Urinary bladder (tissue), 4 donors: Measurements from ENCODE around the gene GRK4. TPM values are rescaled to one million over a fixed set of nuclear protein-coding genes. Genes with fewer than 3 reads are reported as not detected.
A peak's percentile ranks its signal among the peaks of the same experiment; 100 is the strongest.

Experiments
- DNase-seq: peaks from one replicate; pipeline ENCODE4 v3.0.0-alpha.2; 2015; ENCODE audit errors: extremely low spot score
- H3K27ac ChIP-seq: one replicate; pipeline ENCODE4 v1.5.1; 2013; ENCODE audit warnings: low read depth, mild to moderate bottlenecking, moderate library complexity
- H3K36me3 ChIP-seq: one replicate; pipeline ENCODE4 v1.6.1; 2013; ENCODE audit warnings: mild to moderate bottlenecking, moderate library complexity; ENCODE audit not compliant: insufficient read depth
- H3K4me1 ChIP-seq: one replicate; pipeline ENCODE4 v1.6.1; 2013; ENCODE audit warnings: mild to moderate bottlenecking, moderate library complexity; ENCODE audit not compliant: insufficient read depth
- H3K4me3 ChIP-seq: one replicate; pipeline ENCODE4 v1.5.1; 2013; ENCODE audit warnings: low read depth, low read length
- WGBS: extraction: QIAGEN DNeasy Blood & Tissue Kit; methylation state at CpG from one replicate; pipeline ENCODE4 v1.1.7; 2013; 5-methylcytosine and 5-hydroxymethylcytosine counted together
- polyA plus RNA-seq: library from polyadenylated mRNA; stranded (reverse); fragments of 200-250 nt; gene quantifications from one replicate; pipeline ENCODE4 v1.2.3, GENCODE V29; 2013
- total RNA-seq: library from RNA; depleted of rRNA; stranded (reverse); fragments of >200 nt; gene quantifications from one replicate; pipeline ENCODE4 v1.2.3, GENCODE V29; 2014
- donor health status: healthy with polysubstance abuse.
- donor health status: healthy.

GRK4 gene
- total and polyA plus RNA-seq, 2 donors = 3.1 to 9.9 TPM

GRCh38 chr4:3067473-3068001, 104.2 kb downstream of the GRK4 start:
- Histone ChIP-seq H3K36me3 (no peaks in the 10 kb centered on the region), H3K4me3 (no peak overlapping the region), H3K27ac (no peak overlapping the region), H3K4me1 (no peaks in the 10 kb centered on the region)
- DNase-seq = no peak
- 74% methylated on average over 6 of the region's 6 CpGs for WGBS

DNA sequence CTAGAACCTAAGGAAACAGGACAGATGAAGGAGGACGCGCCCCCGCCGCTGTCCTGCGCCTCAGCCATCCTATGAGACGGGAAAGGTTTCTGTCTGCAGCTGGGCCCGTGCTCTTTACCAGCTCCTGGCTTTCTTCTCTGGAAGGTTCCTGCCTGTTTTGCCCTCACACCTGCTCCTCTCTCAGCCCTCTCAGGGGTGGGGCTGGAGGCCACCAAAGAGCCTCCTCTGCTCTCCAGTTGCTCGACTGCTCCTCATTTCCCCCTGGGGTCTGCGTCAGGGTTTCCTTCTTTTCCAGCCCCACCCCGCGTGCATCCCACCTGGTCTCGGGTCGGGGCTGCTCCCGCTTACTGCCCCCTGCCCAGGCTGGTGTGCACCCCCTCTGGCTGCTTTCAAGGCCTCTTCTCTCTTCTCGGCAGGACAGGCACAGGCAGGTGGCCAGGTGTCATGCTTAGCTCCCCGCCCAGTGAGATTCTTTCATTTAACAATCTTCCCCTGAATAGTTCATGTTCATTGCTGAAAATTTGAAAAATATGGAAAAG, 106.4 kb downstream of the GRK4 start:
- Histone ChIP-seq H3K4me3 (no peak overlapping the region), H3K4me1 (no peaks in the 10 kb centered on the region), H3K36me3 (no peaks in the 10 kb centered on the region), H3K27ac (no peak overlapping the region)
- 72% methylated on average over 16 of the region's 16 CpGs for WGBS
- DNase-seq = no peak

- 77% methylated on average over 3 of the region's 3 CpGs for WGBS
Measured at GRCh38 chr4:3070709-3071500, 107.5 kb downstream of the GRK4 start.

DNA sequence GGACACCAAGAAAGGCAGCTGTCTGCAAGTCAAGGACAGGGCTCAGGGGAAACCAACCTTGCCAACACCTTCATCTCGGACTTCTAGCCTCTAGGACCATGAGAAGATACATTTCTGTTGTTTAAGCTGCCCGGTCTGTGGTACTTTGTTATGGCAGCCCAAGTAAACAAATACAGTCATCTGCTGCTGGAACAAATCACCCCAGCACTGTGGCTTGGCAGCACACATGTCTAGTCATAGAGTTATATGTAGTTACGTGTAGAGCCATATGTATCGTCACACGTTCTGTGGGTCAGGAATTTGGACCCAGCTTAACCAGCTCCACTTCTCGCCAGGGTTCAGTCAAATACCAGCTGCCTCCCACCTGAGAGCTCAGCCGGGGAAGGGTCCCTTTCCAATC, 108.4 kb downstream of the GRK4 start:
- 75% methylated on average over 7 of the region's 7 CpGs for WGBS

More at GRCh38 chr4:3070709-3071500, 107.5 kb downstream of the GRK4 start:
- no peak overlapping the region for H3K4me3 ChIP-seq
- DNase-seq = no peak
- no peaks in the 10 kb centered on the region for H3K36me3 ChIP-seq
- H3K27ac ChIP-seq = no peak overlapping the region
- no peaks in the 10 kb centered on the region for H3K4me1 ChIP-seq

DNA sequence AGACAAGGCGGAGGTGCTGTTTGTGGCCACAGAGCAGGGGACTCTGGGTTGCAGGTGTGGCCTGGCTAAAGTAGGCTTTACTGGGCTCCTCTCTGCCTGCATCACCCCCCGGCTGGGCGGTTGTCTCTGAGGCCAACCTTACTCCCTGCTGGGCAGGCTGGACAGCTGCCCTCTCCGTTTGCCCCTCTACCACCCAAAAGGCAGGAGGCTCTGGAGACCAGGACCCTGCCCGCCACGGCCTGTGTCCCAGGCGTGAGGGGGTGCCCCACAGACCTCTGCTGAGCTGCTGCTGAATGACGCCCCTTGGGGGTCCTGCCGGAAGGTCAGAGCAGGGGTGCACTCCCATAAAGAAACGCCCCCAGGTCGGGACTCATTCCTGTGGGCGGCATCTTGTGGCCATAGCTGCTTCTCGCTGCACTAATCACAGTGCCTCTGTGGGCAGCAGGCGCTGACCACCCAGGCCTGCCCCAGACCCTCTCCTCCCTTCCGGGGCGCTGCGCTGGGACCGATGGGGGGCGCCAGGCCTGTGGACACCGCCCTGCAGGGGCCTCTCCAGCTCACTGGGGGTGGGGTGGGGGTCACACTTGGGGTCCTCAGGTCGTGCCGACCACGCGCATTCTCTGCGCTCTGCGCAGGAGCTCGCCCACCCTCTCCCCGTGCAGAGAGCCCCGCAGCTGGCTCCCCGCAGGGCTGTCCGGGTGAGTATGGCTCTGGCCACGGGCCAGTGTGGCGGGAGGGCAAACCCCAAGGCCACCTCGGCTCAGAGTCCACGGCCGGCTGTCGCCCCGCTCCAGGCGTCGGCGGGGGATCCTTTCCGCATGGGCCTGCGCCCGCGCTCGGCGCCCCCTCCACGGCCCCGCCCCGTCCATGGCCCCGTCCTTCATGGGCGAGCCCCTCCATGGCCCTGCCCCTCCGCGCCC, 110.0 kb downstream of the GRK4 start:
- no peaks in the 10 kb centered on the region for H3K36me3 ChIP-seq
- no peaks in the 10 kb centered on the region for H3K4me1 ChIP-seq
- peak overlapping the region; percentile 78 for H3K27ac ChIP-seq
- WGBS = 9% methylated on average over 54 of the region's 54 CpGs
- DNase-seq = no peak
- H3K4me3 ChIP-seq = peak overlapping the region; percentile 62

More for the DNA sequence above, 108.4 kb downstream of the GRK4 start:
- Histone ChIP-seq H3K4me3 (no peak overlapping the region), H3K4me1 (no peaks in the 10 kb centered on the region), H3K36me3 (no peaks in the 10 kb centered on the region), H3K27ac (no peak overlapping the region)
- DNase-seq = no peak

DNA sequence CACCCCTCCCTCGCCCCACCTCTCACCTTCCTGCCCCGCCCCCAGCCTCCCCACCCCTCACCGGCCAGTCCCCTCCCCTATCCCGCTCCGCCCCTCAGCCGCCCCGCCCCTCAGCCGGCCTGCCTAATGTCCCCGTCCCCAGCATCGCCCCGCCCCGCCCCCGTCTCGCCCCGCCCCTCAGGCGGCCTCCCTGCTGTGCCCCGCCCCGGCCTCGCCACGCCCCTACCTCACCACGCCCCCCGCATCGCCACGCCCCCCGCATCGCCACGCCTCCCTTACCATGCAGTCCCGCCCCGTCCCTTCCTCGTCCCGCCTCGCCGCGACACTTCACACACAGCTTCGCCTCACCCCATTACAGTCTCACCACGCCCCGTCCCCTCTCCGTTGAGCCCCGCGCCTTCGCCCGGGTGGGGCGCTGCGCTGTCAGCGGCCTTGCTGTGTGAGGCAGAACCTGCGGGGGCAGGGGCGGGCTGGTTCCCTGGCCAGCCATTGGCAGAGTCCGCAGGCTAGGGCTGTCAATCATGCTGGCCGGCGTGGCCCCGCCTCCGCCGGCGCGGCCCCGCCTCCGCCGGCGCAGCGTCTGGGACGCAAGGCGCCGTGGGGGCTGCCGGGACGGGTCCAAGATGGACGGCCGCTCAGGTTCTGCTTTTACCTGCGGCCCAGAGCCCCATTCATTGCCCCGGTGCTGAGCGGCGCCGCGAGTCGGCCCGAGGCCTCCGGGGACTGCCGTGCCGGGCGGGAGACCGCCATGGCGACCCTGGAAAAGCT, 110.9 kb downstream of the GRK4 start, which contains the start of the genes HTT and HTT-AS:
HTT (plus strand) TSS at position 604 of the 768 bp plus-strand sequence; CDS start at position 749, 145 bp downstream.
HTT-AS (minus strand) TSS at position 461 of the 768 bp plus-strand sequence.
- WGBS = 2% methylated on average over 81 of the region's 81 CpGs
- peak; percentile 85 for DNase-seq
- Histone ChIP-seq H3K4me1 (no peaks in the 10 kb centered on the region), H3K4me3 (peak within 1 kb of the TSS; percentile 83), H3K27ac (peak within 1 kb of the TSS; percentile 92), H3K36me3 (no peaks in the 10 kb centered on the region)

- H3K4me1 ChIP-seq = no peaks in the 10 kb centered on the region
- H3K36me3 ChIP-seq = no peaks in the 10 kb centered on the region
- under 1% methylated on average over 60 of the region's 60 CpGs for WGBS
- peak overlapping the region; percentile 92 for H3K27ac ChIP-seq
- no peak for DNase-seq
- peak overlapping the region; percentile 83 for H3K4me3 ChIP-seq
Measured at GRCh38 chr4:3074846-3075651, 111.7 kb downstream of the GRK4 start.

DNA sequence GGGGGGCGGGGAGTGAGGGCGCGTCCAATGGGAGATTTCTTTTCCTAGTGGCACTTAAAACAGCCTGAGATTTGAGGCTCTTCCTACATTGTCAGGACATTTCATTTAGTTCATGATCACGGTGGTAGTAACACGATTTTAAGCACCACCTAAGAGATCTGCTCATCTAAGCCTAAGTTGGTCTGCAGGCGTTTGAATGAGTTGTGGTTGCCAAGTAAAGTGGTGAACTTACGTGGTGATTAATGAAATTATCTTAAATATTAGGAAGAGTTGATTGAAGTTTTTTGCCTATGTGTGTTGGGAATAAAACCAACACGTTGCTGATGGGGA, 112.2 kb downstream of the GRK4 start:
- Histone ChIP-seq H3K27ac (no peak overlapping the region), H3K4me1 (no peaks in the 10 kb centered on the region)
- whole genome bisulfite sequencing = under 1% methylated on average over 8 of the region's 8 CpGs

GRCh38 chr4:3077796-3078195, 114.4 kb downstream of the GRK4 start:
- no peak for DNase-seq
- WGBS = 72% methylated on average over 2 of the region's 2 CpGs
- no peaks in the 10 kb centered on the region for H3K4me1 ChIP-seq
- no peaks in the 10 kb centered on the region for H3K36me3 ChIP-seq
- H3K4me3 ChIP-seq = no peak overlapping the region
- no peak overlapping the region for H3K27ac ChIP-seq

More for the DNA sequence above, 112.2 kb downstream of the GRK4 start:
- Histone ChIP-seq H3K36me3 (no peaks in the 10 kb centered on the region), H3K4me3 (peak overlapping the region; percentile 83)
- DNase-seq = no peak

DNA sequence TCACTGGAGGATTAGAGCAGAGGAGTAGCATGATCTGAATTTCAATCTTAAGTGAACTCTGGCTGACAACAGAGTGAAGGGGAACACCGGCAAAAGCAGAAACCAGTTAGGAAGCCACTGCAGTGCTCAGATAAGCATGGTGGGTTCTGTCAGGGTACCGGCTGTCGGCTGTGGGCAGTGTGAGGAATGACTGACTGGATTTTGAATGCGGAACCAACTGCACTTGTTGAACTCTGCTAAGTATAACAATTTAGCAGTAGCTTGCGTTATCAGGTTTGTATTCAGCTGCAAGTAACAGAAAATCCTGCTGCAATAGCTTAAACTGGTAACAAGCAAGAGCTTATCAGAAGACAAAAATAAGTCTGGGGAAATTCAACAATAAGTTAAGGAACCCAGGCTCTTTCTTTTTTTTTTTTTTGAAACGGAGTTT, 116.3 kb downstream of the GRK4 start:
- 85% methylated on average over 6 of the region's 6 CpGs for WGBS
- no peaks in the 10 kb centered on the region for H3K4me1 ChIP-seq

DNA sequence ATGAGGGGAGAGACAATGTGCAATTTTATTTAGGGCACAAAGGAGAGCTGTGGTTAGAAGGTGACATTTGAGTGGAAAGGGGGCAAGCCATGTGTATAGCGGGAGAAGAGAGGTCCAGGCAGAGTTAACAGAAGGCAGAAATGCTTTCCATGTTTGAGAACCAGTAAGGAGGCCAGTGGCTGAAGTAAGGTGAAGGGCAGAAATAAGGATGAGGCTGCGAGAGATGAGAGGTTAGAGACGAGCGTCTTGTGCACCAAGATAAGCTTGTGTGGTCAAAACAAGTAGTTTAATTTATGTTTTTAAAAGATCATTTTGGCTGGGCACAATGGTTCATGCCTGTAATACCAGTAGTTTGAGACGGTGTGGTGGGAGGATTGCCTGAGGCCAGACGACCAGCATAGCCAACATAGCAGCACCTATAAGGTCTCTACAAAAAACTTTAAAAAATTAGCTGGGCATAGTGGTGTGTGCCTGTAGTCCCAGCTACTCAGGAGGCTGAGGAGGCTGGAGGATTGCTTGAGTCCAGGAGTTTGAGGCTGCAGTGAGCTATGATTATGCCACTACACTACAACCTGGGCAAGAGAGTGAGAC, 119.6 kb downstream of the GRK4 start:
- H3K4me3 ChIP-seq = no peak overlapping the region
- no peaks in the 10 kb centered on the region for H3K4me1 ChIP-seq
- DNase-seq = no peak
- no peaks in the 10 kb centered on the region for H3K36me3 ChIP-seq
- WGBS = 82% methylated on average over 6 of the region's 6 CpGs
- no peak overlapping the region for H3K27ac ChIP-seq

More for the DNA sequence above, 116.3 kb downstream of the GRK4 start:
- no peak overlapping the region for H3K27ac ChIP-seq
- no peak overlapping the region for H3K4me3 ChIP-seq
- DNase-seq = no peak
- H3K36me3 ChIP-seq = no peaks in the 10 kb centered on the region

- no peak for DNase-seq
- Histone ChIP-seq H3K4me3 (no peak overlapping the region), H3K27ac (no peak overlapping the region), H3K4me1 (no peaks in the 10 kb centered on the region), H3K36me3 (no peaks in the 10 kb centered on the region)
- WGBS = 71% methylated on average over 1 of the region's 1 CpG
Measured at GRCh38 chr4:3083732-3084131, 120.4 kb downstream of the GRK4 start.
